Activated naive CD4-positive, alpha-beta T cell treated with anti-CD3 and anti-CD28 coated beads, Interleukin-2, amount 50 U/mL, for 72 hours (primary cell): ENCODE data around the gene PDE4D. TPM values are rescaled to one million over a fixed set of nuclear protein-coding genes. Genes with fewer than 3 reads are reported as not detected.
A peak's percentile ranks its signal among the peaks of the same experiment; 100 is the strongest.

Experiments used
- ATAC-seq, 2 donors: fragments of 150-1000 bp; cut with Tn5 transposase; 2 replicates each; pipeline ENCODE4 v1.10.0; 2021; ENCODE audit warnings: mild to moderate bottlenecking in 2 of 2, moderate library complexity in 2 of 2
- DNase-seq, 2 donors: peaks; one replicate each; pipeline ENCODE4 v3.0.0; 2021 to 2022; ENCODE audit warnings: low spot score in 2 of 2
- H3K27ac Mint-ChIP-seq, 2 donors: one replicate each; pipeline ENCODE4 v1.8.0; 2022; ENCODE audit warnings: mild to moderate bottlenecking in 2 of 2, mixed read lengths in 2 of 2
- H3K36me3 Mint-ChIP-seq, 2 donors: one replicate each; pipeline ENCODE4 v1.8.0; 2022; ENCODE audit warnings: mixed read lengths in 2 of 2
- H3K9me3 Mint-ChIP-seq, 2 donors: one replicate each; pipeline ENCODE4 v1.8.0; 2022; ENCODE audit warnings: mixed read lengths in 2 of 2
- total RNA-seq, 2 donors: library from RNA; stranded (reverse); gene quantifications; one replicate each; pipeline ENCODE4 v1.2.3, GENCODE V29; 2022

The PDE4D gene
- total RNA-seq, 2 donors from 2014 or later = 31.1 to 86.7 TPM

GRCh38 chr5:59126016-59126707, 767.4 kb downstream of the PDE4D start:
- Mint-ChIP-seq H3K27ac (no peak overlapping the region), H3K9me3 (no peaks in the 10 kb centered on the region), H3K36me3 (peaks cover 0 to under 1% of the 10 kb centered on the region in 2 donors)
- DNase-seq (no peak), ATAC-seq (no peak)

GRCh38 chr5:59125011-59125961, 768.2 kb downstream of the PDE4D start:
- no peak overlapping the region for H3K27ac Mint-ChIP-seq
- peak in 1 of 2 donors; percentile 6 for DNase-seq
- H3K36me3 Mint-ChIP-seq = peaks cover 0 to 9% of the 10 kb centered on the region in 2 donors
- H3K9me3 Mint-ChIP-seq = peaks cover 0 to 8% of the 10 kb centered on the region in 2 donors
- peak; percentile 22 to 24 for ATAC-seq

GRCh38 chr5:59123595-59124561, 769.6 kb downstream of the PDE4D start:
- peaks cover 0 to 13% of the 10 kb centered on the region in 2 donors for H3K36me3 Mint-ChIP-seq
- peak in 1 of 2 donors; percentile 19 for DNase-seq
- no peak overlapping the region for H3K27ac Mint-ChIP-seq
- H3K9me3 Mint-ChIP-seq = peaks cover 0 to 10% of the 10 kb centered on the region in 2 donors
- peak; percentile 42 to 62 for ATAC-seq

- ATAC-seq = no peak
- H3K9me3 Mint-ChIP-seq = peaks cover 0 to 10% of the 10 kb centered on the region in 2 donors
- no peak for DNase-seq
- peaks cover 0 to 13% of the 10 kb centered on the region in 2 donors for H3K36me3 Mint-ChIP-seq
- no peak overlapping the region for H3K27ac Mint-ChIP-seq
Observed at GRCh38 chr5:59119480-59119879, 774.0 kb downstream of the PDE4D start.

GRCh38 chr5:59117320-59117719, 776.2 kb downstream of the PDE4D start:
- peaks cover 0 to 15% of the 10 kb centered on the region in 2 donors for H3K9me3 Mint-ChIP-seq
- no peak for DNase-seq
- no peak overlapping the region for H3K27ac Mint-ChIP-seq
- no peak for ATAC-seq
- H3K36me3 Mint-ChIP-seq = peaks cover 0 to 19% of the 10 kb centered on the region in 2 donors

GRCh38 chr5:59116231-59116865, 777.2 kb downstream of the PDE4D start:
- no peak overlapping the region for H3K27ac Mint-ChIP-seq
- H3K36me3 Mint-ChIP-seq = peaks cover 7 to 19% of the 10 kb centered on the region in 2 donors
- ATAC-seq = no peak
- H3K9me3 Mint-ChIP-seq = peaks cover 5 to 23% of the 10 kb centered on the region in 2 donors
- no peak for DNase-seq

- DNase-seq (no peak), ATAC-seq (no peak)
- Mint-ChIP-seq H3K27ac (no peak overlapping the region), H3K9me3 (peaks cover 5 to 16% of the 10 kb centered on the region in 2 donors), H3K36me3 (peaks cover 7 to 10% of the 10 kb centered on the region in 2 donors)
Observed at GRCh38 chr5:59115345-59115744, 778.2 kb downstream of the PDE4D start.

- Mint-ChIP-seq H3K9me3 (peaks cover 5 to 19% of the 10 kb centered on the region in 2 donors), H3K36me3 (peaks cover 6 to 7% of the 10 kb centered on the region in 2 donors), H3K27ac (no peak overlapping the region)
- DNase-seq = no peak
- ATAC-seq = no peak
Observed at GRCh38 chr5:59109383-59109782, 784.1 kb downstream of the PDE4D start.

- H3K9me3 Mint-ChIP-seq = peaks cover 5 to 14% of the 10 kb centered on the region in 2 donors
- H3K27ac Mint-ChIP-seq = peak overlapping the region in 1 of 2 donors; percentile 25
- no peak for ATAC-seq
- DNase-seq = no peak
- peaks cover under 1 to 7% of the 10 kb centered on the region in 2 donors for H3K36me3 Mint-ChIP-seq
Observed at GRCh38 chr5:59107692-59108091, 785.8 kb downstream of the PDE4D start.

- ATAC-seq = no peak
- H3K27ac Mint-ChIP-seq = no peak overlapping the region
- DNase-seq = no peak
- peaks cover 0 to 11% of the 10 kb centered on the region in 2 donors for H3K9me3 Mint-ChIP-seq
- peaks cover 0 to 6% of the 10 kb centered on the region in 2 donors for H3K36me3 Mint-ChIP-seq
Observed at GRCh38 chr5:59104400-59105127, 789.0 kb downstream of the PDE4D start.

- no peak overlapping the region for H3K27ac Mint-ChIP-seq
- DNase-seq = no peak
Observed at GRCh38 chr5:59103303-59103702, 790.2 kb downstream of the PDE4D start.

GRCh38 chr5:59102437-59102836, 791.1 kb downstream of the PDE4D start:
- no peak overlapping the region for H3K27ac Mint-ChIP-seq
- peak in 1 of 2 donors; percentile 21 for ATAC-seq
- peaks cover 0 to 8% of the 10 kb centered on the region in 2 donors for H3K9me3 Mint-ChIP-seq
- no peak for DNase-seq
- peaks cover 0 to 12% of the 10 kb centered on the region in 2 donors for H3K36me3 Mint-ChIP-seq

More at GRCh38 chr5:59103303-59103702, 790.2 kb downstream of the PDE4D start:
- Mint-ChIP-seq H3K36me3 (peaks cover 0 to 6% of the 10 kb centered on the region in 2 donors), H3K9me3 (peaks cover 0 to 11% of the 10 kb centered on the region in 2 donors)
- no peak for ATAC-seq

GRCh38 chr5:59100875-59101274, 792.7 kb downstream of the PDE4D start:
- Mint-ChIP-seq H3K36me3 (peaks cover 0 to 22% of the 10 kb centered on the region in 2 donors), H3K27ac (no peak overlapping the region)

GRCh38 chr5:59099995-59100345, 793.6 kb downstream of the PDE4D start:
- Mint-ChIP-seq H3K36me3 (peaks cover 0 to 22% of the 10 kb centered on the region in 2 donors), H3K9me3 (peaks cover 0 to 11% of the 10 kb centered on the region in 2 donors), H3K27ac (peak overlapping the region in 1 of 2 donors; percentile 1)
- ATAC-seq (no peak), DNase-seq (no peak)

More at GRCh38 chr5:59100875-59101274, 792.7 kb downstream of the PDE4D start:
- DNase-seq (no peak), ATAC-seq (no peak)
- H3K9me3 Mint-ChIP-seq = peaks cover 0 to 11% of the 10 kb centered on the region in 2 donors
